IMR-90 (cell line): ENCODE data around the gene VPS37B. TPM values are rescaled to one million over a fixed set of nuclear protein-coding genes. Genes with fewer than 3 reads are reported as not detected.
"Not testable (repeated sequence)": the region's sequence is repeated elsewhere in the genome, so short reads cannot be mapped to it uniquely, and the experiment has no call there.

Experiments
- ATAC-seq: fragments of 200-7000 bp; cut with Tn5 transposase; 2 replicates; pipeline ENCODE4 v1.9.1; 2020; ENCODE audit warnings: low read depth, mild to moderate bottlenecking, moderate library complexity
- BruUV-seq: library from RNA; stranded (reverse); fragments of 400-500 nt; replicated peaks from 2 replicates; lab custom pipeline; 2021; lab: Mats Ljungman, UMichigan
- CTCF ChIA-PET: fragments of 300-600 bp; formaldehyde crosslinking; extraction: SDS; loops from one replicate; lab custom pipeline; 2021; ENCODE audit warnings: antibody characterized with exemption; lab: Yijun Ruan, JAX
- POLR2A ChIA-PET: fragments of 300-600 bp; sonication (Branson Sonifier 250); formaldehyde crosslinking; loops from one replicate; lab custom pipeline; 2022; ENCODE audit warnings: antibody characterized with exemption; ENCODE audit not compliant: unreplicated experiment; lab: Charles Lee
- DNase-seq: peaks from one replicate; pipeline ENCODE4 v3.0.0; 2013
- H2AFZ ChIP-seq: replicated peaks from 2 replicates; pipeline ENCODE3; 2013; ENCODE audit warnings: low read length, mild to moderate bottlenecking; ENCODE audit not compliant: poor library complexity
- H2AK5ac ChIP-seq: 2 replicates; pipeline ENCODE4 v1.6.1; 2013; ENCODE audit warnings: low read depth, low read length, inconsistent platforms
- H2AK9ac ChIP-seq: replicated peaks from 2 replicates; pipeline ENCODE3; 2013; ENCODE audit warnings: mild to moderate bottlenecking, low read depth, low read length, moderate library complexity; ENCODE audit not compliant: poor library complexity
- H2BK120ac ChIP-seq: 2 replicates; pipeline ENCODE4 v1.6.1; 2013; ENCODE audit warnings: low read depth, low read length, inconsistent platforms
- H2BK15ac ChIP-seq: 3 replicates; pipeline ENCODE4 v1.6.1; 2013; ENCODE audit warnings: low read depth, low read length, inconsistent platforms
- H2BK20ac ChIP-seq: 2 replicates; pipeline ENCODE4 v1.6.1; 2013; ENCODE audit warnings: low read depth, mild to moderate bottlenecking, inconsistent platforms, low read length, moderate library complexity
- H2BK5ac ChIP-seq: 2 replicates; pipeline ENCODE4 v1.6.1; 2013; ENCODE audit warnings: mild to moderate bottlenecking, low read depth, low read length, inconsistent platforms; ENCODE audit not compliant: poor library complexity, severe bottlenecking
- H3K14ac ChIP-seq: replicated peaks from 2 replicates; pipeline ENCODE4 v1.6.1; 2013; ENCODE audit warnings: low read depth, low read length, inconsistent platforms
- H3K18ac ChIP-seq: 2 replicates; pipeline ENCODE4 v1.6.1; 2013; ENCODE audit warnings: low read depth, low read length, control low read depth
- H3K23ac ChIP-seq: 2 replicates; pipeline ENCODE4 v1.6.1; 2013; ENCODE audit warnings: low read depth, low read length, inconsistent platforms
- H3K27ac ChIP-seq: 2 replicates; pipeline ENCODE4 v1.5.1; 2013; ENCODE audit warnings: mild to moderate bottlenecking, control low read depth, low read length; ENCODE audit not compliant: insufficient read depth
- H3K27me3 ChIP-seq: 2 replicates; pipeline ENCODE4 v1.6.1; 2013; ENCODE audit warnings: low read length; ENCODE audit not compliant: control insufficient read depth, insufficient read depth
- H3K36me3 ChIP-seq: 2 replicates; pipeline ENCODE4 v1.6.1; 2013; ENCODE audit warnings: low read length, mixed read lengths; ENCODE audit not compliant: control insufficient read depth, insufficient read depth
- H3K4ac ChIP-seq: 2 replicates; pipeline ENCODE4 v1.6.1; 2013; ENCODE audit warnings: low read depth, low read length, inconsistent platforms
- H3K4me1 ChIP-seq: 2 replicates; pipeline ENCODE4 v1.6.1; 2013; ENCODE audit warnings: low read length, mixed read lengths; ENCODE audit not compliant: control insufficient read depth, insufficient read depth
- H3K4me2 ChIP-seq: 2 replicates; pipeline ENCODE4 v1.6.1; 2013; ENCODE audit warnings: low read depth, mild to moderate bottlenecking, control low read depth, low read length, moderate library complexity
- H3K4me3 ChIP-seq: 2 replicates; pipeline ENCODE4 v1.5.1; 2013; ENCODE audit warnings: low read depth, mild to moderate bottlenecking, control low read depth, low read length, moderate library complexity; ENCODE audit not compliant: insufficient read depth
- H3K56ac ChIP-seq: 2 replicates; pipeline ENCODE4 v1.6.1; 2013; ENCODE audit warnings: low read length, inconsistent platforms; ENCODE audit not compliant: insufficient read depth; ENCODE audit errors: extremely low read depth
- H3K79me1 ChIP-seq, 2 experiments: 2 replicates each; pipeline ENCODE4 v1.6.1; 2013; ENCODE audit warnings: low read length in 2 of 2, inconsistent platforms in 1 of 2, low read depth in 1 of 2
- H3K9ac ChIP-seq: 2 replicates; pipeline ENCODE4 v1.6.1; 2013; ENCODE audit warnings: low read depth, low read length, control low read depth
- H3K9me1 ChIP-seq: 2 replicates; pipeline ENCODE4 v1.6.1; 2013; ENCODE audit warnings: low read length, inconsistent platforms; ENCODE audit not compliant: insufficient read depth
- H3K9me3 ChIP-seq: 2 replicates; pipeline ENCODE4 v1.6.1; 2013; ENCODE audit warnings: low read length; ENCODE audit not compliant: control insufficient read depth, insufficient read depth
- H4K20me1 ChIP-seq: 2 replicates; pipeline ENCODE4 v1.6.1; 2013; ENCODE audit warnings: low read length, inconsistent platforms; ENCODE audit not compliant: insufficient read depth
- H4K5ac ChIP-seq: 2 replicates; pipeline ENCODE4 v1.6.1; 2013; ENCODE audit warnings: mild to moderate bottlenecking, low read depth, low read length, control low read depth
- H4K8ac ChIP-seq, 2 experiments: 2 replicates each; pipeline ENCODE4 v1.6.1; 2013; ENCODE audit warnings: low read depth in 2 of 2, low read length in 2 of 2, control low read depth in 1 of 2, inconsistent platforms in 1 of 2
- H4K91ac ChIP-seq: 2 replicates; pipeline ENCODE4 v1.6.1; 2013; ENCODE audit warnings: low read depth, low read length, inconsistent platforms; ENCODE audit not compliant: insufficient read depth
- SMC3 ChIP-seq: fragments of 150-350 bp; IDR thresholded peaks from 2 replicates; pipeline ENCODE4 v1.6.1; 2016; ENCODE audit warnings: low read depth, mild to moderate bottlenecking, antibody characterized with exemption, low read length, moderate library complexity
- WGBS, 2 experiments: methylation state at CpG; one replicate each; pipeline versions ENCODE4 v1.1.5 to v1.1.7; 2013; ENCODE audit warnings: missing lambda C conversion rate in 2 of 2; ENCODE audit not compliant: insufficient read length in 1 of 2; ENCODE audit errors: extremely low coverage in 2 of 2; 5-methylcytosine and 5-hydroxymethylcytosine counted together
- dilution Hi-C: fragments of 300-500 bp; cut with HindIII; formaldehyde crosslinking; loops from one replicate; pipeline ENCODE4 v1.14.3; 2018; ENCODE audit warnings: low sequenced_read_pairs; ENCODE audit not compliant: unreplicated experiment
- in situ Hi-C: fragments of 300-500 bp; cut with MboI; formaldehyde crosslinking; loops from 3 replicates; pipeline ENCODE4 v1.14.3; 2019; ENCODE audit warnings: low sequenced_read_pairs, inconsistent platforms, mixed read lengths
- intact Hi-C: fragments of 100-400 bp; cut with micrococcal nuclease; formaldehyde crosslinking; loops from 2 replicates; pipeline ENCODE4 v1.10.0; 2022
- polyA plus RNA-seq, 3 experiments: library from polyadenylated mRNA; depleted of rRNA; stranded (reverse); fragments of >200 nt; gene quantifications; 2 replicates each; pipeline ENCODE4 v1.2.3, GENCODE V29; 2012; ENCODE audit warnings: low replicate concordance in 1 of 3
- total RNA-seq: library from RNA; depleted of rRNA; stranded (reverse); fragments of >200 nt; gene quantifications from 2 replicates; pipeline ENCODE4 v1.2.3, GENCODE V29; 2012

VPS37B gene
- total and polyA plus RNA-seq, 2 of the 4 experiments (the other 2 are of a cell fraction): 8.6 to 25.7 TPM

- no peaks in the 10 kb centered on the region for H3K27me3 ChIP-seq
- no peak overlapping the region for H3K56ac ChIP-seq
- no TSS peak for BruUV-seq
- peaks cover 38 to 84% of the 10 kb centered on the region in 2 experiments for H3K79me1 ChIP-seq
- DNase-seq: peak; percentile 25
- intact Hi-C loops: no loop called here
- peaks cover 32% of the 10 kb centered on the region for H3K4me1 ChIP-seq
- peaks cover 28% of the 10 kb centered on the region for H3K9me1 ChIP-seq
- dilution Hi-C loops: no loop called here
- H3K9me3 ChIP-seq: no peaks in the 10 kb centered on the region
- in situ Hi-C loops: no loop called here
- no peak overlapping the region for H4K8ac ChIP-seq
- H3K14ac ChIP-seq: no peak overlapping the region
- no peak overlapping the region for H4K5ac ChIP-seq
- no peak overlapping the region for H2AFZ ChIP-seq
- no peak overlapping the region for H3K4me3 ChIP-seq
- H4K20me1 ChIP-seq: peaks cover 62% of the 10 kb centered on the region
- no peak overlapping the region for H2BK120ac ChIP-seq
- no peaks in the 10 kb centered on the region for H3K36me3 ChIP-seq
- H2BK5ac ChIP-seq: no peak overlapping the region
- no peak overlapping the region for H3K4ac ChIP-seq
- no peak overlapping the region for H3K4me2 ChIP-seq
- no peak for ATAC-seq
- TF ChIP-seq SMC3: no peak
- no peak overlapping the region for H4K91ac ChIP-seq
- no peak overlapping the region for H2AK9ac ChIP-seq
- WGBS, 2 experiments: no CpG with 5 or more reads among the region's 3 CpGs
- H3K23ac ChIP-seq: no peak overlapping the region
- ChIA-PET POLR2A (no interaction called here), CTCF (no interaction called here)
- no peak overlapping the region for H2BK20ac ChIP-seq
- H3K9ac ChIP-seq: no peak overlapping the region
- no peak overlapping the region for H3K18ac ChIP-seq
- no peak overlapping the region for H2BK15ac ChIP-seq
- H2AK5ac ChIP-seq: no peak overlapping the region
- H3K27ac ChIP-seq: no peak overlapping the region
Measured at GRCh38 chr12:122876731-122877130, 19.2 kb downstream of the VPS37B start.

- H3K79me1 ChIP-seq: peaks cover 40 to 85% of the 10 kb centered on the region in 2 experiments
- POLR2A ChIA-PET, DNase-seq, H2BK20ac ChIP-seq, H2BK5ac ChIP-seq, H2AFZ ChIP-seq, H3K18ac ChIP-seq, H2BK120ac ChIP-seq, H3K27ac ChIP-seq, H3K23ac ChIP-seq, H4K91ac ChIP-seq, H2AK9ac ChIP-seq, H3K4me2 ChIP-seq, in situ Hi-C loops, H2BK15ac ChIP-seq, H4K8ac ChIP-seq, H3K56ac ChIP-seq, H3K4me3 ChIP-seq, CTCF ChIA-PET, H3K27me3 ChIP-seq, H3K14ac ChIP-seq, H3K36me3 ChIP-seq, intact Hi-C loops, H3K9me3 ChIP-seq, H2AK5ac ChIP-seq, H4K5ac ChIP-seq, BruUV-seq, H3K4ac ChIP-seq, dilution Hi-C loops, ATAC-seq, H3K9ac ChIP-seq: not testable (repeated sequence)
- peaks cover 25% of the 10 kb centered on the region for H3K9me1 ChIP-seq
- H4K20me1 ChIP-seq: peaks cover 58% of the 10 kb centered on the region
- peaks cover 36% of the 10 kb centered on the region for H3K4me1 ChIP-seq
- no CpG with 5 or more reads among the region's 5 CpGs for WGBS, 2 experiments
Measured at GRCh38 chr12:122876281-122876680, 19.6 kb downstream of the VPS37B start.
